NCI-H524 treated with DMSO at 0.1 percent for 48 hours (cell line): ENCODE data around the gene TCFL5.

Experiments
- DNase-seq: peaks from one replicate; lab custom pipeline; 2025; lab: John Stamatoyannopoulos, UW

TCFL5 gene

GRCh38 chr20:62822788-62823651 is 38.6 kb downstream of the TCFL5 start:
- DNase-seq, result peak; percentile 28

DNA sequence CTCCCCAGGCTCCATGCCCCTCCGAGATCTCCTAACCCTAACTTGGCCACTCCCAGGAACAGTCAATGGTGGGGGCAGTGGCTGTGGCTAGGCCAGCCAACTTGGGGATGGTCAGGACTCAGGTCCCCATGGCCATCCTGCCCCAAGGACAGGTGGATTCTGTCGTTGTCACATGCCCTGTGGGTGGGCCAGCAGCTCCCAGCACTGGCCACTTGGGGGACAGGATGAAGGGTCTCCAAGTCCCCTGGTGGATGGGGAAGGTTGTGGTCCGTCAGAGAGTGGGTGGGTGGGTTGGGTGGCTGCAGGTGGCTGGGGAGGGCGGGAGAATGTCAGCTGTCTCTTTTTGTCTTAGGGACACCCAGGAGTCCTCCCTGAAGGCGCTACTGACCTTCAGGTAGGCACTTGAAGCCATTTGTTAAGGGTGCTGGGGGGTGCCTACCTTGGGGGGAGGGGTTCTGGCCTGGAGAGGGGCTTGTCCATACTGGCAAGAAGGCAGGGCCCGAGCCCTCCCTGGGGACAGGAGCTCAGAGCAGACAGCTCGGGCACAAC is 39.3 kb downstream of the TCFL5 start:
- no peak for DNase-seq

DNA sequence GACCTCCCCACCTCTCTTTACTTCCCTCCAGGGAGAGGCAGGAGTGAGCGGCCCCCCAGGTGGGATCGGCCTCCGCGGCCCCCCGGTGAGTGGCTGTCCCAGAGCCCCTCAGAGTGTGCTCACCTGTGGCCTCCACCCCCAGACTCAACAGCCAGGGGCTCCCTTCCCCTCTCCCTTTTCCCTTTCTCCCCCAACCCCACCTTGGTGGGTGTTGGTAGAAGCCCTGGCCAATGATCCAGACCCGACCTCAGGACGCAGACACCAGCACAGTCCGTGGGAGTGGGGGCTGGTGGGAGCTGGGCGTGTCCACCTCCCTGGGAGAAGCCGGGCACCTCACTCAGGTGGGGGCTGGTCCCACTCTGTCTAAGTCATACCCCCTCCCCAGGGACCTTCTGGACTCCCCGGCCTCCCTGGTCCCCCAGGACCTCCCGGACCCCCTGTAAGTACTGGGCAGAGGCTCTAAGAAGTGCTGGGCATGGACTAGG is 39.9 kb downstream of the TCFL5 start:
- no peak for DNase-seq

DNA sequence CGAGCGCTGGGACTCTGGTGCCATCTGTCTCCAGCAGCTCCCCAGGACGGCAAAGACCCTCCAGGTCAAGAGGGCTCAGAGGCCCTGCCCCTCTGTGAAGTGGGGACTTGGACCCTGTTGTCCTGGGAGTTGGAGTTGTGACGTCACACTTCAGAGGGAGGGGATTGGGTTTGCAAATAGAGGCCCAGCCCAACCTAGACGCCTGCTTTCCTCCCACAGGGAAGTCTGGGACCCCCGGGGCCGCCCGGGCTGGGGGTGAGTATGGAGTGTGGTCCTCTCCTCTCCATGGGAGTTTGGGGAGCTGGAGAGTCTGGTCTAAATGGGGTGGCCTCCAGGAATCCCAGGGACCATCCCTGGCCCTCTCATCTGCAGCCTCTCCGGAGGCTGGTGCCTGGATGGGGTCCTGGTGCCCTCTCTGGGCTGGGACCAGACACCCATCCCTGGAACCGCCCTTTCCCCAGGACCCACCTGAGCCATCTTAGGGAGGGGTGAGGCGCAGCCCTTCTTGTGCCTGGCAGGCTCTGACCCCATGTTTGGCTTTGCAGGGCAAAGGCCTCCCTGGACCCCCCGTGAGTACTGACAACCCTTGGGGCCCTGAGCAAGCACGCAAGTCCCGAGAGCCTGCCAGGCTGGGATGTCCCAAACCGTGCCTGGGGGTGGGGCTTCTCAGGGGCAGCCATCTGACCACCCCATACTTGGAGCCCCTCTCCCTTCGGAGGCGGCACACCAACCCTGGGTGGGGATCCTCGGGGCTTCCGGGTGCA is 40.5 kb downstream of the TCFL5 start:
- DNase-seq, result no peak

- no peak for DNase-seq
Measured at GRCh38 chr20:62820208-62820961, 41.2 kb downstream of the TCFL5 start.

DNA sequence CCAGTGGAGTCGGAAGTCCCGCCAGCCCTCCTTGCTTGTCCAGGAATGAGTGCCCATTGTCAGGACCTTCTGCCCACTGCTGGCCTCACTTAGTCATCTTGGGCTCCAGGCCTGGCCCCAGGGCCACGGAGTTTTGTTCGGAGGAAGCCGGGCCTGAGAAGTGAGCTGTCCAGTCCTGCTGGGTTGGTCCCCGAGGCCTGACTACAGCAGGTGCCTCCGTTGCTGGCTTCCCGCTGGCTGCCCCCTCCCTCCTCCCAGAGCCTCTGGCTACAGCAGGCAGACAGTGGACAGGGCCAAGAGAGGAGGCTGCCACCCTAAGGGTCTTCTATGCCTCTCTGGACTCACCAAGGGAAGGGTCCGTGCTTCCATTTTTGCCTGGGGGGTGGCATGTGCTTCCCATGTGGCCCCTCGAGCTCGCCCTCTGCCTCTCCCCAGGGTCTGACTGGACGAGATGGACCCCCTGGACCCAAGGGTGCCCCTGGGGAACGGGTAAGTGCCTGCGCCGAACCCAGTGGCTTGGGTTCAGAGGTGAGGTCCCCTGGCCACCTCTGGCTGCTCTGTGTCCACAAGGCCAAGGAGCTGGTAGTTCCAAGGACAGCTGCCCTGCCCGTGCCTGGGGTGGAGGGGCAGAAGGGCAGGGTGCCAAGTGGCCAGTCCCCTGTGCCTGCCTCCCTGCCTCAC is 42.0 kb downstream of the TCFL5 start:
- DNase-seq, result no peak

- DNase-seq, result no peak
Measured at GRCh38 chr20:62818592-62819493, 42.8 kb downstream of the TCFL5 start.

DNA sequence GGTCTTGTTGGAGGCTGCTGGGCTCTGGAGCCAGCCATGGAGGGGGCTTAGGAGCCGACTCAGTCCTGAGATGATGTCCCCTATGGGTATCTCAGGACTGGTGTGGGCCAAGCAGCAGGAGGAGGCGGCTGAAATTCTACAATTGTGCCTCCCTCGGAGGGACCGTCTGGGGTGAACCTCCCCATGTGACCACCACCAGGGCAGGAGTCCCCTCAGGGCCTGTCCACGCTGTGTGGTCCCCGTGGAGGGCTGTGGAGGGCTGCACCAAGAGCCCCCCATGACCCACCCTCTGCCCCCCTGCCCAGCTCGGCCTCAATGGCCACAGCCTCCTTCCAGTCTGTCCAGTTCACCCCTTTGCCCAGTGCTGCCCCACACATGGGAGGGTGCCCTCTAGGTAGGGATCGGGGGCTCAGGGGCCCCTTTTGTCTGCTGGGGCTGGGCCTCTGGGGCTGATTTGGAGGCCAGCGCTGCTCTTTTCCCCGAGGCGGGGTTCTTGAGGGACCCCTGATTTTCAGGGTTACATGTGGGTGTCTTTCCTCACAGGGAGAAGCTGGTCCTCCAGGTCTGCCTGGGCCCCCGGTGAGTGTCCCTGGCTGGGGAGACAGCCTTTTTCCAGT is 43.5 kb downstream of the TCFL5 start:
- DNase-seq, result no peak

- no peak for DNase-seq
Measured at GRCh38 chr20:62816884-62817873, 44.4 kb downstream of the TCFL5 start, which contains the start of gene COL9A3. Gene COL9A3, plus strand, starts transcription at chr20:62817050. Its CDS starts 15 bp downstream, at chr20:62817065.

DNA sequence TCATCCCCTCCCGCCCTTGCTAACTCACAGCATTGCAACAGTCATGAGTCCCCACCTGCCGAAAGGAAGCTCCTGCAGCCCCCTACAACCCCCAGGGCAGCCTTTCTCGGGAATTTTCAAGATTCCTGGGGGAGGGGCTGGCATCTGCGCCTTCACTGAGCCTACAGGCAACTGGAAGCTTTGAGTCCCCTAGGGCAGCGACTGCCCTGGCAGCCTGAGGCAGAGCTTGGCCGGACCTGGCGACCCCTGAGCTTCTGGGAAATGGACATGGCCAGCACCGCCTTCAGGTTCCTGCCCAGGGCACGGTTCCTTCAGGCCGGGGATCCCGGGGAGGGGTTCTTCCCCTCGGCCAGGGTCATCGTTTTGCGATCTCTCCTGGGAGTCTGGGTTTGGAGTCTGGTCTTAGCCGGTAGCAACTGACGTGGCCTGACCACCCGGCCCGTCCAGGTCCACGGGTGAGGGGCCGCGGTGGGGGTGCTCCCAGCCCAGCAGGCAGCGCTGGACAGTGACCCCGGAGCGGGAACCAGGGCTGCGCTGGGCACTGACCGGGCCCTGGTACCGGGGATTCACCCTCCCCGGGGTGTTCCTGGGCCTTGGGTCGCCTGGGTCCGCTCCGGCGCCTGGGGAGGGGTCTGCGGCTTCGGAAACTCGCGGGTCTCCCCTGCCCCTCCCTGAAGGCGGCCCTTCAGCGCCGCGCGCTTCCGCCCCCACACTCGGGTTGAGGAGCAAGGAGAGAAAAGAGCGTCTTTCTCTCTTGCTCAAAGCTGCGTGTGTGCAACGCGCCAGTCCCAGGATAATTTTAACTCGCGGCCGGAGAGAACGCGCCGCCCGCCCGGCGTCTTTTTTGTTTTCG is 45.4 kb downstream of the TCFL5 start:
- no peak for DNase-seq

DNA sequence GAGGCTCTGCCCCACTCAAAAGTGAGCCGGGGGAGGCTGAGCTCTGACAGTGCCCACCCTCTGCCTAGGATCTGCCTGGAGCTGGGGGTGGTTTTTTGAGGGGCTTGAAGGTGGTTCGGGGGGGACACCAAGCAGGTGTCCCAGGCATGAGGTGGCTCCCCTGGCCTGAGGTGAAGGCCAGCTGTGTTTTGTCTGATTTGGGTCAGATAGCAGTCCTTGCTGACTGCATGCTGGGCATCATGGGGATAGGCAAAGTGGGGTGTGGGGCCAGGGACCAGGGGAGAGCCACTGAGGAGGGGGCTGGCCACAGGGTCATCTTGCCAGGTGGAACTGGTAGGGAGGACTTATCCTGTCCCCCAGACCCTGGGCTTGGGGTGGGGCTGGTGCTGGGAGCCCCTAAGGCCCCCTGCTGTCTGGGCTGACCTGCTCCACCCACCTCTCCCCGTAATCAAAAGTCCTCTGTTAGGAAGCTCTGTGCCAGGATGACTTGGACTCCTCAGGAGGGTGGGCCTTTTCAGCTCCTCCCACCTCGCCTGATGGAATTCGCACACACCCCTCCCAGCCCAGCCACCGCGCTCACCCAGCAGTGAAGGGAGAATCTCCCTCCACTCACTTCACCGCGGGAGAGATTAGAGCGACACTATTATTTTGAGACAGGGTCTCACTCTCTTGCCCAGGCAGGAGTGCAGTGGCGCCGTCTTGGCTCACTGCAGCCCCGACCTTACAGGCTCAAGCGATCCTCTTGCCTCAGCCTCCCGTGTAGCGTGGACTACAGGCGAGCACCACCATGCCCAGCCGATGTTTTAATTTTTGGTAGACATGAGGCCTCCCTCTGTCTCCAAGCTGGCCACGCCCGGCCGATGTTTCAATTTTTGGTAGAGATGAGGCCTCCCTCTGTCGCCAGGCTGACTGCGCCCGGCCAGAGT is 46.3 kb downstream of the TCFL5 start:
- DNase-seq, result no peak

DNA sequence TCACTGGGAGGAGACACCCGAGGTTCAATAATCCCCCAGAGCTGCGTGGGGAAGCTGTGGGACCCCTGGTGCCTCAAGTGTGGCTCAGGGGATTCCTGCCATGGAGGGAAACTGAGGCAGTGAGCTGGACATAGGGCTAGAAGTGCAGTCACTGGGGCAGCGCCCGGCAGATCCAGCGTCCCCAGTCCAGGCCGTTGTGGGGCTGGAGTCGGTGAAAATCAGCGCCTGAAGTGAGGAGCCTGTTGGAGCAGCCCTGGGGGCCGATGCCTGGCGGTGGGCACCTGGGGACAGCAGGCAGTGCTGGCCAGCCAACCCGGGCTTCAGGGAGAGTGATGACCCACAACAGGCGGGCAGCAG is 46.9 kb downstream of the TCFL5 start:
- no peak for DNase-seq

- no peak for DNase-seq
Measured at GRCh38 chr20:62814060-62814708, 47.4 kb downstream of the TCFL5 start.

GRCh38 chr20:62813588-62813987 is 48.0 kb downstream of the TCFL5 start:
- DNase-seq, result no peak

GRCh38 chr20:62812907-62813200 is 48.8 kb downstream of the TCFL5 start:
- no peak for DNase-seq

DNA sequence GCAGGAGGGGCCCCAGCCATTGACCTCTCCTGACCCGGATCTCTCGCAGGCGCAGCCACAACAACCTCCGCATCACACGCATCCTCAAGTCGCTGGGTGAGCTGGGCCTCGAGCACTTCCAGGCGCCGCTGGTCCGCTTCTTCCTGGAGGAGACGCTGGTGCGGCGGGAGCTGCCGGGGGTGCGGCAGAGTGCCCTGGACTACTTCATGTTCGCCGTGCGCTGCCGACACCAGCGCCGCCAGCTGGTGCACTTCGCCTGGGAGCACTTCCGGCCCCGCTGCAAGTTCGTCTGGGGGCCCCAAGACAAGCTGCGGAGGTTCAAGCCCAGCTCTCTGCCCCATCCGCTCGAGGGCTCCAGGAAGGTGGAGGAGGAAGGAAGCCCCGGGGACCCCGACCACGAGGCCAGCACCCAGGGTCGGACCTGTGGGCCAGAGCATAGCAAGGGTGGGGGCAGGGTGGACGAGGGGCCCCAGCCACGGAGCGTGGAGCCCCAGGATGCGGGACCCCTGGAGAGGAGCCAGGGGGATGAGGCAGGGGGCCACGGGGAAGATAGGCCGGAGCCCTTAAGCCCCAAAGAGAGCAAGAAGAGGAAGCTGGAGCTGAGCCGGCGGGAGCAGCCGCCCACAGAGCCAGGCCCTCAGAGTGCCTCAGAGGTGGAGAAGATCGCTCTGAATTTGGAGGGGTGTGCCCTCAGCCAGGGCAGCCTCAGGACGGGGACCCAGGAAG is 49.3 kb downstream of the TCFL5 start:
- no peak for DNase-seq
